MM.1S (cell line): ENCODE measurements around the gene EGF.

Source experiments
- CTCF ChIP-seq: fragments of 300-600 bp; sonication (generic); IDR thresholded peaks from 2 replicates; pipeline ENCODE4 v1.5.1; 2016; ENCODE audit warnings: antibody characterized with exemption, low read length, mixed read lengths
- EZH2 ChIP-seq: fragments of 300-600 bp; sonication (generic); optimal IDR thresholded peaks from 2 replicates; pipeline ENCODE3; 2017; ENCODE audit warnings: low read depth, mild to moderate bottlenecking, antibody characterized with exemption, low read length, mixed read lengths
- EZH2phosphoT487 ChIP-seq: fragments of 300-600 bp; sonication (generic); IDR thresholded peaks from 2 replicates; pipeline ENCODE4 v1.6.1; 2018; ENCODE audit warnings: antibody characterized with exemption, low read length

- no peak for TF ChIP-seq CTCF
- no peak for TF ChIP-seq EZH2
- no peak for TF ChIP-seq EZH2phosphoT487
Measured at GRCh38 chr4:109930464-109930863, 17.8 kb downstream of the EGF start.
